SK-N-SH (cell line): ENCODE measurements around the gene C14orf180. TPM values are rescaled to one million over a fixed set of nuclear protein-coding genes. Genes with fewer than 3 reads are reported as not detected.

Source experiments
- CTCF ChIA-PET: fragments of 300-600, 350-600 bp; formaldehyde crosslinking; extraction: SDS; loops from one replicate; lab custom pipeline; 2021; lab: Yijun Ruan, JAX
- POLR2A ChIA-PET: fragments of 350-600 bp; sonication (Branson Sonifier 250); formaldehyde crosslinking; extraction: SDS; loops from one replicate; lab custom pipeline; 2020; ENCODE audit warnings: antibody characterized with exemption, inconsistent platforms; lab: Yijun Ruan, JAX
- DNase-seq: peaks from one replicate; pipeline ENCODE4 v3.0.0; 2012
- H2AFZ ChIP-seq: fragments of 200-600 bp; sonication (generic); 2 replicates; pipeline ENCODE4 v1.8.1; 2016; ENCODE audit warnings: antibody characterized with exemption, mild to moderate bottlenecking, low read depth
- H3F3A ChIP-seq: fragments of 200-600 bp; sonication (generic); replicated peaks from 2 replicates; pipeline ENCODE3; 2016; ENCODE audit warnings: antibody characterized with exemption, mild to moderate bottlenecking; ENCODE audit not compliant: insufficient read depth
- H3K27ac ChIP-seq, 2 experiments: fragments of 200-500 bp in 1 of 2; fragments of 200-600 bp in 1 of 2; sonication (Bioruptor generic) in 1 of 2; sonication (generic), shearing (Covaris generic) in 1 of 2; 2 replicates each; pipeline versions ENCODE4 v1.5.1 to v1.6.1; 2014 to 2016; ENCODE audit warnings: low read depth in 2 of 2, inconsistent platforms in 1 of 2, low read length in 1 of 2, mild to moderate bottlenecking in 1 of 2, mixed read lengths in 1 of 2
- H3K27me3 ChIP-seq: fragments of 200-600 bp; sonication (generic), shearing (Covaris generic); 2 replicates; pipeline ENCODE4 v1.6.1; 2016; ENCODE audit warnings: mixed run types; ENCODE audit not compliant: insufficient read depth
- H3K36me3 ChIP-seq, 2 experiments: fragments of 200-500 bp in 1 of 2; fragments of 200-600 bp in 1 of 2; sonication (Bioruptor generic) in 1 of 2; sonication (generic) in 1 of 2; replicated peaks in 1 of 2; 2 replicates each; pipeline versions ENCODE3 to v1.5.1; 2014 to 2016; ENCODE audit warnings: low read length in 1 of 2, mild to moderate bottlenecking in 1 of 2; ENCODE audit not compliant: insufficient read depth in 2 of 2, control insufficient read depth in 1 of 2
- H3K4me1 ChIP-seq, 2 experiments: fragments of 200-500 bp in 1 of 2; fragments of 200-600 bp in 1 of 2; sonication (Bioruptor generic) in 1 of 2; sonication (generic), shearing (Covaris generic) in 1 of 2; 2 replicates each; pipeline versions ENCODE4 v1.5.1 to v1.6.1; 2014 to 2016; ENCODE audit warnings: low read depth in 1 of 2, low read length in 1 of 2, mixed run types in 1 of 2; ENCODE audit not compliant: insufficient read depth in 2 of 2, control insufficient read depth in 1 of 2
- H3K4me2 ChIP-seq: fragments of 200-600 bp; sonication (generic), shearing (Covaris generic); 2 replicates; pipeline ENCODE4 v1.6.1; 2017; ENCODE audit warnings: mixed run types
- H3K4me3 ChIP-seq, 2 experiments: fragments of 200-500 bp in 1 of 2; fragments of 200-600 bp in 1 of 2; sonication (Bioruptor generic) in 1 of 2; sonication (generic), shearing (Covaris generic) in 1 of 2; 2 replicates each; pipeline versions ENCODE4 v1.5.1 to v1.8.1; 2014 to 2016; ENCODE audit warnings: low read depth in 2 of 2, inconsistent platforms in 1 of 2, low read length in 1 of 2, mild to moderate bottlenecking in 1 of 2, mixed read lengths in 1 of 2, moderate library complexity in 1 of 2
- H3K79me2 ChIP-seq: fragments of 200-600 bp; sonication (generic); 2 replicates; pipeline ENCODE4 v1.8.1; 2017; ENCODE audit warnings: mild to moderate bottlenecking; ENCODE audit not compliant: insufficient read depth
- H3K9ac ChIP-seq: fragments of 200-600 bp; sonication (generic); 2 replicates; pipeline ENCODE4 v1.6.1; 2017; ENCODE audit warnings: mixed run types
- H3K9me2 ChIP-seq: fragments of 200-600 bp; sonication (generic); 2 replicates; pipeline ENCODE4 v1.6.1; 2017; ENCODE audit warnings: mixed run types
- H3K9me3 ChIP-seq: fragments of 200-600 bp; sonication (generic); 2 replicates; pipeline ENCODE4 v1.6.1; 2017; ENCODE audit warnings: mixed run types, mild to moderate bottlenecking, moderate library complexity
- H4K20me1 ChIP-seq: fragments of 200-600 bp; sonication (generic); 2 replicates; pipeline ENCODE4 v1.6.1; 2017; ENCODE audit warnings: mild to moderate bottlenecking, mixed run types; ENCODE audit not compliant: insufficient read depth
- CHD2 ChIP-seq: fragments of 150-350 bp; IDR thresholded peaks from 2 replicates; pipeline ENCODE4 v1.6.1; 2018; ENCODE audit warnings: low read length; ENCODE audit not compliant: partially characterized antibody
- CTCF ChIP-seq: fragments of 200-600 bp; sonication (generic); IDR thresholded peaks from 2 replicates; pipeline ENCODE4 v1.6.1; 2017; ENCODE audit warnings: antibody characterized with exemption, mild to moderate bottlenecking, moderate library complexity
- FOSL2 ChIP-seq: IDR thresholded peaks from 2 replicates; pipeline ENCODE4 v1.4.0; 2012; ENCODE audit warnings: low read depth, mild to moderate bottlenecking, moderate library complexity, borderline replicate concordance
- FOXJ3 ChIP-seq: sonication (generic); formaldehyde crosslinking; IDR thresholded peaks from 2 replicates; pipeline ENCODE4 v1.5.1; 2020; ENCODE audit warnings: mild to moderate bottlenecking, missing genetic modification reagents
- FOXM1 ChIP-seq: IDR thresholded peaks from 2 replicates; pipeline ENCODE4 v1.4.0; 2012; ENCODE audit warnings: low read depth, mild to moderate bottlenecking
- MAX ChIP-seq: IDR thresholded peaks from 2 replicates; pipeline ENCODE4 v1.4.0; 2012; ENCODE audit warnings: low read depth
- MEF2A ChIP-seq: IDR thresholded peaks from 2 replicates; pipeline ENCODE4 v1.4.0; 2012; ENCODE audit warnings: low read depth, borderline replicate concordance
- MXI1 ChIP-seq: IDR thresholded peaks from 2 replicates; pipeline ENCODE4 v1.6.1; 2012; ENCODE audit warnings: mild to moderate bottlenecking, low read depth, low read length, improper control_type of control experiment
- SIN3A ChIP-seq: IDR thresholded peaks from 2 replicates; pipeline ENCODE4 v1.6.1; 2012; ENCODE audit warnings: low read depth, mild to moderate bottlenecking, low read length, moderate library complexity, borderline replicate concordance
- WGBS: methylation state at CpG from one replicate; pipeline ENCODE4 v1.1.6; 2017; ENCODE audit warnings: low lambda C conversion rate; 5-methylcytosine and 5-hydroxymethylcytosine counted together
- polyA plus RNA-seq, 3 experiments: library from polyadenylated mRNA; depleted of rRNA; stranded (reverse); fragments of >200 nt; gene quantifications; 2 replicates each; pipeline ENCODE4 v1.2.3, GENCODE V29; 2012
- TF ChIP-seq, protein P1 (sequence below): IDR thresholded peaks from 2 replicates; pipeline ENCODE4; 2012

C14orf180 gene
- polyA plus RNA-seq, 1 of the 3 experiments (the other 2 are of a cell fraction), result not detected

GRCh38 chr14:104572668-104573067 lies 6.9 kb upstream of the C14orf180 start:
- H3K4me1 ChIP-seq, result peaks cover 0 to 54% of the 10 kb centered on the region in 2 experiments; a peak in 1 of 4 replicates
- no peaks in the 10 kb centered on the region for H3K79me2 ChIP-seq
- H2AFZ ChIP-seq, result no peak overlapping the region
- no peaks in the 10 kb centered on the region for H3F3A ChIP-seq
- CTCF ChIA-PET, result interaction anchor here (1.1 to 2.8 kb wide), 5 partner anchors 9 to 435 kb away, joined by 3 to 24 read pairs (median 5); no protein-coding TSS in a partner anchor
- no peak overlapping the region for H3K4me3 ChIP-seq
- WGBS, result 47% methylated on average over 6 of the region's 7 CpGs
- no peak overlapping the region for H3K9ac ChIP-seq
- DNase-seq, result no peak
- no peaks in the 10 kb centered on the region for H4K20me1 ChIP-seq
- no peaks in the 10 kb centered on the region for H3K9me3 ChIP-seq
- POLR2A ChIA-PET, result no interaction called here
- H3K27me3 ChIP-seq, result no peaks in the 10 kb centered on the region
- no peaks in the 10 kb centered on the region for H3K36me3 ChIP-seq
- no peak overlapping the region for H3K27ac ChIP-seq
- H3K4me2 ChIP-seq, result no peak overlapping the region
- no peak for TF ChIP-seq MXI1
- TF ChIP-seq MEF2A, result no peak
- TF ChIP-seq CHD2, result no peak
- TF ChIP-seq FOXM1, result no peak
- TF ChIP-seq, protein P1, sequence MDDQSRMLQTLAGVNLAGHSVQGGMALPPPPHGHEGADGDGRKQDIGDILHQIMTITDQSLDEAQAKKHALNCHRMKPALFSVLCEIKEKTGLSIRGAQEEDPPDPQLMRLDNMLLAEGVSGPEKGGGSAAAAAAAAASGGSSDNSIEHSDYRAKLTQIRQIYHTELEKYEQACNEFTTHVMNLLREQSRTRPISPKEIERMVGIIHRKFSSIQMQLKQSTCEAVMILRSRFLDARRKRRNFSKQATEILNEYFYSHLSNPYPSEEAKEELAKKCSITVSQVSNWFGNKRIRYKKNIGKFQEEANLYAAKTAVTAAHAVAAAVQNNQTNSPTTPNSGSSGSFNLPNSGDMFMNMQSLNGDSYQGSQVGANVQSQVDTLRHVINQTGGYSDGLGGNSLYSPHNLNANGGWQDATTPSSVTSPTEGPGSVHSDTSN, result no peak
- TF ChIP-seq, all 33 proteins: peak for 0
- no peaks in the 10 kb centered on the region for H3K9me2 ChIP-seq

GRCh38 chr14:104573930-104574329 lies 5.6 kb upstream of the C14orf180 start:
- Histone ChIP-seq H3K27me3 (no peaks in the 10 kb centered on the region), H4K20me1 (no peaks in the 10 kb centered on the region), H3K4me2 (no peak overlapping the region), H3K4me1 (peaks cover 0 to 58% of the 10 kb centered on the region in 2 experiments; a peak in 1 of 4 replicates), H2AFZ (no peak overlapping the region), H3K79me2 (no peaks in the 10 kb centered on the region), H3K9ac (no peak overlapping the region), H3K36me3 (no peaks in the 10 kb centered on the region), H3K9me2 (no peaks in the 10 kb centered on the region), H3F3A (no peaks in the 10 kb centered on the region), H3K4me3 (no peak overlapping the region), H3K27ac (no peak overlapping the region), H3K9me3 (no peaks in the 10 kb centered on the region)
- CTCF ChIA-PET, result interaction anchor here (1.1 to 2.8 kb wide), 4 partner anchors 10 to 416 kb away, joined by 3 to 24 read pairs (median 9); no protein-coding TSS in a partner anchor
- TF ChIP-seq MAX (no peak), CTCF (no peak), FOXJ3 (CRISPR knock-in tag) (no peak), SIN3A (no peak), MXI1 (no peak), FOSL2 (no peak)
- POLR2A ChIA-PET, result no interaction called here
- 62% methylated on average over 7 of the region's 9 CpGs for WGBS
- no peak for DNase-seq
